Osteocyte (in vitro differentiated cells): ENCODE measurements around the gene TMEM144. TPM values are rescaled to one million over a fixed set of nuclear protein-coding genes. Genes with fewer than 3 reads are reported as not detected.

ENCODE experiments used
- DNase-seq: peaks from one replicate; pipeline ENCODE4 v3.0.0; 2021; ENCODE audit warnings: mixed read lengths; ENCODE audit not compliant: unreplicated experiment; ENCODE audit errors: extremely low spot score
- H3K27ac Mint-ChIP-seq: one replicate; pipeline ENCODE4 v1.8.0; 2021; ENCODE audit warnings: mild to moderate bottlenecking, mixed read lengths; ENCODE audit not compliant: unreplicated experiment
- H3K27me3 Mint-ChIP-seq: one replicate; pipeline ENCODE4 v1.8.0; 2021; ENCODE audit warnings: mixed read lengths; ENCODE audit not compliant: unreplicated experiment
- H3K36me3 Mint-ChIP-seq: one replicate; pipeline ENCODE4 v1.8.0; 2021; ENCODE audit warnings: mixed read lengths; ENCODE audit not compliant: unreplicated experiment
- H3K4me1 Mint-ChIP-seq: one replicate; pipeline ENCODE4 v1.8.0; 2021; ENCODE audit warnings: mixed read lengths; ENCODE audit not compliant: unreplicated experiment
- H3K4me3 Mint-ChIP-seq: one replicate; pipeline ENCODE4 v1.8.0; 2021; ENCODE audit warnings: mild to moderate bottlenecking, moderate library complexity, mixed read lengths; ENCODE audit not compliant: unreplicated experiment
- H3K9me3 Mint-ChIP-seq: one replicate; pipeline ENCODE4 v1.8.0; 2021; ENCODE audit warnings: mixed read lengths; ENCODE audit not compliant: unreplicated experiment
- CTCF ChIP-seq: fragments of 200-600 bp; sonication (generic); IDR thresholded peaks from 2 replicates; pipeline ENCODE4 v1.5.0; 2021; ENCODE audit warnings: antibody characterized with exemption, mild to moderate bottlenecking, moderate library complexity
- total RNA-seq: library from RNA; stranded (reverse); gene quantifications from 2 replicates; pipeline ENCODE4 v1.2.1, GENCODE V29; 2021

TMEM144 gene
- total RNA-seq, 1 donor from 2014 or later: 1.7 TPM

GRCh38 chr4:158190718-158191117, 19.6 kb upstream of the TMEM144 start:
- Mint-ChIP-seq H3K9me3 (no peaks in the 10 kb centered on the region), H3K27me3 (peaks cover 3% of the 10 kb centered on the region), H3K4me3 (no peak overlapping the region), H3K4me1 (peaks cover 2% of the 10 kb centered on the region), H3K36me3 (no peaks in the 10 kb centered on the region), H3K27ac (no peak overlapping the region)
- DNase-seq: no peak
- TF ChIP-seq CTCF: no peak

GRCh38 chr4:158192439-158193158, 17.7 kb upstream of the TMEM144 start:
- H3K9me3 Mint-ChIP-seq: no peaks in the 10 kb centered on the region
- H3K27ac Mint-ChIP-seq: no peak overlapping the region
- H3K4me3 Mint-ChIP-seq: no peak overlapping the region
- peaks cover 7% of the 10 kb centered on the region for H3K27me3 Mint-ChIP-seq
- H3K36me3 Mint-ChIP-seq: no peaks in the 10 kb centered on the region
- TF ChIP-seq CTCF: no peak
- peaks cover 2% of the 10 kb centered on the region for H3K4me1 Mint-ChIP-seq
- no peak for DNase-seq

GRCh38 chr4:158193171-158193749, 17.0 kb upstream of the TMEM144 start:
- no peaks in the 10 kb centered on the region for H3K9me3 Mint-ChIP-seq
- peak; percentile 70 for TF ChIP-seq CTCF
- no peak for DNase-seq
- H3K4me3 Mint-ChIP-seq: peak overlapping the region; percentile 17
- H3K27me3 Mint-ChIP-seq: peaks cover 10% of the 10 kb centered on the region
- H3K27ac Mint-ChIP-seq: no peak overlapping the region
- no peaks in the 10 kb centered on the region for H3K36me3 Mint-ChIP-seq
- peaks cover 2% of the 10 kb centered on the region for H3K4me1 Mint-ChIP-seq

GRCh38 chr4:158195297-158195696, 15.0 kb upstream of the TMEM144 start:
- H3K9me3 Mint-ChIP-seq: no peaks in the 10 kb centered on the region
- DNase-seq: no peak
- no peak for TF ChIP-seq CTCF
- H3K27ac Mint-ChIP-seq: no peak overlapping the region
- H3K4me3 Mint-ChIP-seq: no peak overlapping the region
- peaks cover 13% of the 10 kb centered on the region for H3K27me3 Mint-ChIP-seq
- H3K36me3 Mint-ChIP-seq: no peaks in the 10 kb centered on the region
- peaks cover 2% of the 10 kb centered on the region for H3K4me1 Mint-ChIP-seq

- no peak overlapping the region for H3K4me3 Mint-ChIP-seq
- TF ChIP-seq CTCF: no peak
- no peaks in the 10 kb centered on the region for H3K36me3 Mint-ChIP-seq
- no peaks in the 10 kb centered on the region for H3K9me3 Mint-ChIP-seq
- DNase-seq: no peak
- peaks cover 13% of the 10 kb centered on the region for H3K27me3 Mint-ChIP-seq
- H3K4me1 Mint-ChIP-seq: peaks cover 2% of the 10 kb centered on the region
- no peak overlapping the region for H3K27ac Mint-ChIP-seq
Measured at GRCh38 chr4:158197194-158197776, 13.0 kb upstream of the TMEM144 start.
